Omental fat pad (tissue), 4 donors: ENCODE data around the gene NCOA4. TPM values are rescaled to one million over a fixed set of nuclear protein-coding genes. Genes with fewer than 3 reads are reported as not detected.

Source experiments
- ATAC-seq: fragments of 150-250 bp; one replicate; pipeline ENCODE4 v1.9.1; 2016; ENCODE audit warnings: mild to moderate bottlenecking, moderate library complexity; ENCODE audit not compliant: low FRiP score
- DNase-seq: peaks from one replicate; pipeline ENCODE4 v3.0.0-alpha.2; 2019; ENCODE audit warnings: low spot score
- total RNA-seq, 4 donors: library from RNA; depleted of rRNA; stranded (reverse); fragments of >200 nt; gene quantifications; one replicate each; pipeline ENCODE4 v1.1.0, GENCODE V29; 2016
- TF ChIP-seq, protein P1 (sequence below), 3 donors: fragments of 450-650 bp; IDR thresholded peaks; one replicate each; pipeline ENCODE4 v1.5.1; 2016 to 2017; ENCODE audit warnings: antibody characterized with exemption in 3 of 3, mild to moderate bottlenecking in 3 of 3, moderate library complexity in 2 of 3

NCOA4 gene
- total RNA-seq, 4 donors from 2014 or later, result 145 to 161 (median 154) TPM

DNA sequence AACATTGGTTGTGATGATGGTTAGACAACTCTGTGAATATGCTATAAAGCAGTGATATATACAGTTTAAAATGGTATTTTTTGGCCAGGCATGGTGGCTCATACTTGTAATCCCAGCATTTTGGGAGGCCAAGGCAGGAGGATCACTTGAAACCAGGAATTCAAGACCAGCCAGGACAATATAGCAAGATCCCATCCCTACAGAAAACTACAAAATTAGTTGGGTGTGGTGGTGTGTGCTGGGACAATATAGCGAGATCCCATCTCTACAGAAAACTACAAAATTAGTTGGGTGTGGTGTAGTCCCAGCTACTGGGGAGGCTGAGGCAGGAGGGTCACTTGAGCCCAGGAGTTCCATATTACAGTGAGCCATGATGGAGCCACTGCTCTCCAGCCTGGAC, 43.1 kb upstream of the NCOA4 start:
- ATAC-seq (no peak), DNase-seq (no peak)
- TF ChIP-seq, protein P1, sequence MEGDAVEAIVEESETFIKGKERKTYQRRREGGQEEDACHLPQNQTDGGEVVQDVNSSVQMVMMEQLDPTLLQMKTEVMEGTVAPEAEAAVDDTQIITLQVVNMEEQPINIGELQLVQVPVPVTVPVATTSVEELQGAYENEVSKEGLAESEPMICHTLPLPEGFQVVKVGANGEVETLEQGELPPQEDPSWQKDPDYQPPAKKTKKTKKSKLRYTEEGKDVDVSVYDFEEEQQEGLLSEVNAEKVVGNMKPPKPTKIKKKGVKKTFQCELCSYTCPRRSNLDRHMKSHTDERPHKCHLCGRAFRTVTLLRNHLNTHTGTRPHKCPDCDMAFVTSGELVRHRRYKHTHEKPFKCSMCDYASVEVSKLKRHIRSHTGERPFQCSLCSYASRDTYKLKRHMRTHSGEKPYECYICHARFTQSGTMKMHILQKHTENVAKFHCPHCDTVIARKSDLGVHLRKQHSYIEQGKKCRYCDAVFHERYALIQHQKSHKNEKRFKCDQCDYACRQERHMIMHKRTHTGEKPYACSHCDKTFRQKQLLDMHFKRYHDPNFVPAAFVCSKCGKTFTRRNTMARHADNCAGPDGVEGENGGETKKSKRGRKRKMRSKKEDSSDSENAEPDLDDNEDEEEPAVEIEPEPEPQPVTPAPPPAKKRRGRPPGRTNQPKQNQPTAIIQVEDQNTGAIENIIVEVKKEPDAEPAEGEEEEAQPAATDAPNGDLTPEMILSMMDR (IDR thresholded peaks at IDR 0.05), result no peak

DNA sequence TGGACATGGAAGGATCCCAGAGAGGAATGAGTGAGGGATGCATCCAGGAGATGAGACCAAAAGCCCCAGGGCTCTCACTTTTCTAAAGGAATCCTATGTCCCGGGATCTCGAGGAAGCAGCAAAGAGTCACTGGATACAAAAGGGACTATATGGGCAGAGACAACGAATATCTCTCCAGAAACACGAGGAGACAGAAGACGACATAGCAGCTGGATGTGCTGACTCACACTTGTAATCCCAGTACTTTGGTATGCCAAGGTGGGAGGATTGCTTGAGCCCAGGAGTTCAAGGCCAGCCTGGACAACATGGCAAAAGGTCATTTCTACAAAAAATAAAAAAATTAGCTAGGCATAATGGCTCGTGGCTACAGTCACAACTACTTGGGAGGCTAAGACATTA, 40.3 kb upstream of the NCOA4 start:
- ATAC-seq (no peak), DNase-seq (no peak)
- TF ChIP-seq, protein P1 (IDR thresholded peaks at IDR 0.05), result no peak

DNA sequence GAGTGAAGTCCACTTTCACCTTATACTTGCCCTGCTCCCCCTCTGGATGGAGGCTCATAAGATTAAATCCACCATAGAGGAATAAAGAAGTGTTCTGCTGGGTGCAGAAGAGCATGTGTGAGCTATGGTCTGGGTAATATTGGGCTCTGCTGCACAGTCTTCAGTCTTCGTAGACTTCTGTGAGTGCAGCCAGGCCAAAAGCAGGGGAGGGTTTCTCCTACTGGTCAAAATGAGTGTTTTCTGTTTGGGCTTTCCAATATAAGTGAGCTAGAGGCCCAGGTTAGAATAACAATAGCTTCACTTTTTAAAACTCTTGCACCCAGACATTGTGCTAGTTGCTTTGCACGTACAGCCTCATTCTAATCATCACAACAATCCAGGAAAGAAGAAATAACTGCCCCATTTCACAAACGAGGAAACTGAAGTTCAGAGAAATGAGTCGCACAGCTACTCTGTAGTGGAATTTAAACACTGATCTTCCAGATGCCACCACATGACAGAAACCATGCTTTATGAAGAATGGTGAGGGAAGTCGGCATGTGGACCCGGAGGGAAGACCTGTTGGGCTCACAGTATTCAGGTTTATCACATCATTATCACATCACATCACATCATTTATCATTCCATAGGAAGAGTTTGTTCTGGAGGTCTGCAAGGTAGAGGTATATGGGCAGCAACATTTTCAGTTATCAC, 39.5 kb upstream of the NCOA4 start:
- ATAC-seq, result no peak
- DNase-seq, result no peak
- TF ChIP-seq, protein P1 (IDR thresholded peaks at IDR 0.05), result no peak

DNA sequence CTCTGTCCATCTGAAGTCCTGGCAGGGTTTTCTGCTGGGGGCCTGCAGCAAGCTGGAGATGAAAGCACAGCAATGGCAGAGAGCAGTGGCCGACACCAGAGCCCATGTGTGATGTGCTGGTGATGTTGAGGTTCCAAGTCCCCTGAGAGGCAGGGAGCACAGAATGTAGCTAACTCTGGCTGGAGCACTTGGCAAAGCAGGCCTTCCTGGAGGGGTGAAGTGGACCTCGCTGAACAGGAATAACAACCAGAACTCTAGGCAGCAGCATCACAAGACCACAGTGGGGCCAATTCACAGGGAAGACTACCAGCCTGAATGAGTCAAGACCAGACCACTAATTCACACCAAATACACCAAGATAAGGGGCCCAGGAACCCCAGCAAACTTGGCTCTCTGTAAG, 38.5 kb upstream of the NCOA4 start:
- TF ChIP-seq, protein P1 (IDR thresholded peaks at IDR 0.05), result no peak
- ATAC-seq (no peak), DNase-seq (no peak)

DNA sequence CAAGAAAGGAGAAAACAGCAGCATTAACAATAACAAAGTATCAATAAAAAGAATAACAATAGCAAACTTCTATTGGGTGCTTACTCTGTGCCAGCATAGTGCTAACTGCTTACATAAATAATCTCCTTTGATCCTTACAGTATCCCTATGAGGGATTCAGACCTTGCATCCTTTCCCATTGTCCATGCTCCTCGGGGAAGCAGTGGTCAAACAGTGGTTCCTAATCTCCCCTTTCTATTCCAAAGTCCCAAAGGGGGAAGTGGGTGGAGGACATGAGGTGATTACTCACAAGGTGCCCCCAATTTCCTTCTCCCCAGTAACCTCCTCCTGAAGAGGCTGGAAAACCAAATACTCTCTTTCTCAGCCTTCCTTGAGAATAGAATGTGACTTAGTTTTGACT, 37.7 kb upstream of the NCOA4 start:
- DNase-seq, result no peak
- ATAC-seq, result no peak
- TF ChIP-seq, protein P1 (IDR thresholded peaks at IDR 0.05), result no peak

DNA sequence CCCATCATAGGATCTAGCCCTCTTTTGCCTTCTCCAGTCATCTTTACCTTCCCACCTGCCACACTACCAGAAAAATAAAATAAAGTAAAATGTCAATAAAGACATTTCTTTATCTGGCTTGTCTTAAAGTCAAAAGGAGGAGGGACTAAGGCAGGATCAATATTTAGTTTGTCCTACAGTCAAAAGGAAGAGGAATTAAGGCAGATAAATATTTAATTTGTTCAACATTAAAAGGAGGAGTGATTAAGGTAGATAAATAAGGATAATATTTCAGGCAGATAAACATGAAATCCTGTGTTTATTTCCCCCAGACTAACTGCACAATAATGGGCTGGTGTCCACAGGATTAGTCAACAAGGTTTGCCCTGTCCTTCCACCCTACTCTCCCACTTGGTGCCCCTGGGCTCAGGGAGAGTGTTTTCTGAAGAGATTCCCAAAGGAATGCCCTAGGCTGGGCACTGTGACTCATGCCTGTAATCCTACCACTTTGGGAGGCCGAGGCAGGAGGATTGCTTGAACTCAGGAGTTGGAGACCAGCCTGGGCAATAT, 33.9 kb upstream of the NCOA4 start:
- DNase-seq, result no peak
- ATAC-seq, result no peak
- TF ChIP-seq, protein P1 (IDR thresholded peaks at IDR 0.05), result no peak
